UCSD-AML1 (cell line): Measurements from ENCODE around the gene HOXC6.

Experiments
- DNase-seq: peaks from one replicate; lab custom pipeline; 2025; ENCODE audit not compliant: unreplicated experiment; lab: John Stamatoyannopoulos, UW

HOXC6 gene

DNA sequence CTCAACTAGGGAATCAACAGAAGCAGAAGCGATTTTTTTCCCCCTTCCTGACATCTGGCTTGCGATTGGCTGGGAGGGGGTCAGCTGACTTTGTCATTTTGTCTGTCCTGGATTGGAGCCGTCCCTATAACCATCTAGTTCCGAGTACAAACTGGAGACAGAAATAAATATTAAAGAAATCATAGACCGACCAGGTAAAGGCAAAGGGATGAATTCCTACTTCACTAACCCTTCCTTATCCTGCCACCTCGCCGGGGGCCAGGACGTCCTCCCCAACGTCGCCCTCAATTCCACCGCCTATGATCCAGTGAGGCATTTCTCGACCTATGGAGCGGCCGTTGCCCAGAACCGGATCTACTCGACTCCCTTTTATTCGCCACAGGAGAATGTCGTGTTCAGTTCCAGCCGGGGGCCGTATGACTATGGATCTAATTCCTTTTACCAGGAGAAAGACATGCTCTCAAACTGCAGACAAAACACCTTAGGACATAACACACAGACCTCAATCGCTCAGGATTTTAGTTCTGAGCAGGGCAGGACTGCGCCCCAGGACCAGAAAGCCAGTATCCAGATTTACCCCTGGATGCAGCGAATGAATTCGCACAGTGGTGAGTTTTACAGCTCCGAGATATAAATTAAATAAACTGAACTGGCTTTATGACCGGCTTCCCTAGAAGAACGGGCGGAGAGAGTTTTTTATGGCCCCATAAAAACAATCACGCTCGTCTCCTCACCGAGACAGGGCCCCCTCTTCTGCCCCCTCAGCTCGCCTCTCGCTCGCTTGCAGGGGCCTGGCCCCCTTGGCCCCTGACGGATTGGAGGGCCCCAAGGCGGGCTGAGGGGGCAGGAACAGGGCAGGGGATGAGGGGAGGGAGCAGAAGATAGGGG is at the start of gene HOXC6:
TSS of gene HOXC6 (plus strand) at position 127 of the 888 bp plus-strand sequence. CDS start at position 209, 82 bp downstream.
- DNase-seq = no peak

DNA sequence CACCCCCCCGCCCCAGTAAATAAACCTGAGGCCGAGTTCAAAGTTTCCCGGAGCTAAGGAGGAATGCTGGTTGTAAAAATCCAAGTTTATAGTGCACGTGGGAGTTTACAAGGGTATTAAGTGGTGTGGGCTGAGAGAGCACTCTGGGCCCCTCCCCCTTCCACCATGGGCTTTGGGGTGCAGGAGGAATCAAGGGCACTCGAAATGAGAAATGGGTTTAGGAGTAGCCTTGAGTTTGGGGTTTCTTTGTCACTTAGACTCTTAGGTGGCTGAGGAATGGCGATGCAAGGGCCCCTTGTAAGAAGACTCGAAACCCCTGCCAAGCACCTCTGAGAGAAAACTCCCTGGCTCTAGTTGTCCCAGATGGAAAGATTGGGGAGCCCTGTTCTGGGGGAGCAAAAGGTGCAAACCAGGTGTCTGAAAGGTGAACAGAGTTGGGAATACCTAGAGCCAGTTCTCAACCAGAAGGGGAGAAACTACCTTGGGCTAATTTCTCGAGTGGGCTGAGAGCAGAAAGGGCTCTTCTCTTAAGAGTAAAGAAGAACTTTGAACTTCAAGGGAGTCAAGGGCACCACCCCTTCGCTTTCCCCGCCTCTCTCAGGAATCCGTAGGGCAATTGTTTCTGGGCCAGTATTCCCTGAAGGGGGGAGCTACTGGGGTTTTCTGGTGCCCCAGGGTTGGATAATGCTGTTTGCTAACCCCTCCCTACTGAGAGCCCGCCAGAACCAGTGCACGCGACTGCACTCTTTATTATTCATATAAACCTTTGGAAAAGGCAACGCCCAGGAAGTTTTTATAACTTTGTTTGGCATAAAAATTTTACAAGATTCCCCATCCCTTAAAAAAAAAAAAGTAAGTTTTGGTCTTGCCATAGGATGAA is 49.5 kb upstream of the HOXC6 start:
- no peak for DNase-seq

- no peak for DNase-seq
Observed at GRCh38 chr12:53980104-53980801, 48.0 kb upstream of the HOXC6 start.

- DNase-seq = no peak
Observed at GRCh38 chr12:53980802-53981496, 47.3 kb upstream of the HOXC6 start.

DNA sequence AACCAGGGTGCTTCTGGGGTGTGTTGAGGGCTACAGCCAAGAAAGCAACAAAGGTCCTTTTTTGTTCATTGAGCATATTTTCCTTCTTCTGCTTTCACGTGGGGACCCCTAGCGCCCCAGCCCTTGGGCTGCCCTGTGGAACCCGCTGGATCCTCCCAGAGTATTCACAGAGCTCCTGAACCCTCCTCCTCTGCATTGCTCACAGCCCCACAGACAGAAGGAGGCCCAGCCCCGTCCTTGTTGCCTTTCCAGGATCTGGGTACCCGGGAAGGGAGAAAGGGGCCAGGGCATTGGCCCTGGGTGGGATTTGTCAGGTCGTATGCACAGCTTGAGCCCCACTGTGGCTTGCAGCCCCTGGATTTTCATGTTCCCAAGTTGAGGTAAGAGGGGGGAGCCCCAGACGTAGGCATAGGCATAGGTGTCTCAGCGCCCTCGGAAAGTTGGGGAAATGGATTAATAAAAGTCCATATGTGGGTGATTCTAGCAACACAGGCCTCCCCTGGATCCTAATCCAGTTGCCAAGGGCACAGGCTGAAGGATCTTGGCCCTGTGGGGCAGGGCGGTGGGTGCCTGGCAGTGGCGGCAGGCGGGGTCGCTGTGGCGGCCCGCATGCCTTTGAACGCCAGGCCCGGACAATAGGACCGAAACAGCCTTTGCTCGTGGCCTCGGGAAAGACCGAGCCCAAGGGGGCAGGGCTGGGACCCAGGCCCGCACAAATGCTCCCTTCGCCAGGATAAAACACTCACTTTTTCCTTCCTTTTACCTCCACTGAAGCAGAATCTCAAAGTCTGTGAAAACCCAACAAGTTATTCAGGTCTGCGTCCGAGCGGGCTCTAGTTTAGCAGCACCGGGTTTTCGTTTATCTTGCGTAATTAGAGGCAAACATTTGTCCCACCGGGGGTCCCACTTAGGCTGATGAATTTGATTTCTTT is 46.3 kb upstream of the HOXC6 start:
- no peak for DNase-seq

GRCh38 chr12:53982648-53983567 is 45.3 kb upstream of the HOXC6 start:
- no peak for DNase-seq

DNA sequence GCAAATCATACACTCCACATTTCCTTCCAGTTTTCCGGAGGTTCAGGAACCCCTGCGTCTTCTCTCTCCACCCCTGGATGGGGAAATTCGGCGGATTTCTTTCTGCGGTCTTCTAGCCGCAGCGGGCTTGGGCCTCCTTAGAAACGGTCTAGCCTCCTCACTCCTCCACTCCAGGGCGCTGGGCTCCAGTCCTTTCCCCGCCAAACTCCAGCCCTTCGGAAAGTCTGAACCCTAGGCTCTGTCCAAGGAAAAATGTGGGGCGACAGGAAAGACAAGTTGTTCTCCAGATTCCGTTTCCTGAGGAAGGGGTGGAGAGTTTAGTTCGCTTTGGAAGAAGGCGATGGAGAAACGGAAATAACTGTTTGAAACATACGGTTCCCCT is 44.7 kb upstream of the HOXC6 start:
- DNase-seq = peak; percentile 42

GRCh38 chr12:53983950-53984572 is 44.2 kb upstream of the HOXC6 start:
- no peak for DNase-seq

GRCh38 chr12:53984901-53985691 is 43.1 kb upstream of the HOXC6 start, which contains the start of gene HOXC10:
HOXC10 (plus strand) TSS chr12:53985146; CDS start chr12:53985260, 114 bp downstream.
- DNase-seq = peak; percentile 84

GRCh38 chr12:53985692-53985993 is 42.6 kb upstream of the HOXC6 start:
- no peak for DNase-seq

DNA sequence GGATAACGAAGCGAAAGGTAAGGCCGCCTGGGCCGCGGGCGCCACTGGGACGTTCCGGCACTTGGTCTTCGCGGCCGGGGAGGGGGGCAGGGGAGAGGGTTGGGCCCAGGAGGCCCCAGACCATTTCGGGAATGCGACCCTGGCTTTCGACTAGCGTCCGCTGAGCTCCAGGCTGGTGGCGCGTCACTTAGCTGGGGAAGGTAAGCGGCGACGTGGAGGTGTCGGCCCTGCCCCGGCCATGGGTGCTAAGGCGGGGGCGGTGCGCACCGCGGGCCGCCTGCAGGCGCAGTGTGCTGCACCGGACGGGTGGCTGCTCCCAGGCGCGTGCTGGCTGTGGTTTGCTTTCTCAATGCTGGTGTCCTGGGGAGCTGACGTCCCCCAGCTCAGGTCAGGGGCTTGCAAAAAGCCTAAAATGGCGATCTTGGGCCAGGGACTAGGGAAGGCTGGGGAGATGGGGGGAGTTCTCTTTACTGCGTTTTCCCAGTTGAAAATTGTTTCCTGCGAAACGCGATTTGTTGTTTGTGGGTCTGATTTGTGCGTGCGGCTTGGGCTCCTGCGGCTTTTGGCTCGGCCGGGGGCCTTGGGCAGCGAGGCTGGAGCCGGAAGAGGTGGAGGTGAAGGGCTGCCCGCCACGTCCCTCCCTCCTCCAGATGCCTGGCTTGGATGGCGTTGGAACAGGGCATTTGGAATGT is 42.1 kb upstream of the HOXC6 start:
- no peak for DNase-seq

- no peak for DNase-seq
Observed at GRCh38 chr12:53986686-53987483, 41.4 kb upstream of the HOXC6 start.

- DNase-seq = no peak
Observed at GRCh38 chr12:53987787-53988230, 40.4 kb upstream of the HOXC6 start.

GRCh38 chr12:53988541-53989226 is 39.6 kb upstream of the HOXC6 start:
- DNase-seq = peak; percentile 50
